NCI-H2171 (cell line): ENCODE measurements around the gene CABLES1.
"Not testable (repeated sequence)": the region's sequence is repeated elsewhere in the genome, so short reads cannot be mapped to it uniquely, and the experiment has no call there.

ENCODE experiments used
- DNase-seq: peaks from one replicate; lab custom pipeline; 2025; lab: John Stamatoyannopoulos, UW

The CABLES1 gene

GRCh38 chr18:23266717-23267446 lies 131.6 kb downstream of the CABLES1 start:
- DNase-seq = no peak

DNA sequence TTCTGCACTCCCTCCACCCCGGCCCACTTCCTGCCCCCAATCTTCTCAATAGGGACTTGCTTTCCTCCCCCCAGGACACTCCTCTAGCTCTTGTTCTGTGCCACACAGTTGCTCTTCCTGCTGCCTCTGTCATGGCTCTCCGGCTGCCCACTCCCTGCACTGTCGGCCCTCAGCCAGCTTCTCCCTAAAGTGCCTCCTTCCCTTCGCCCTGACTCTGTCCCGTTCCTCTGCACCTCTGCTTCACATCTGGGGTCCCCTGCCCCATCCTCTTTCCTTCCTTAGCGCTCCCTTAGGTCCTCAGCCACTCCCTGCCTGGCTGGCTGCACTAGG lies 132.1 kb downstream of the CABLES1 start:
- no peak for DNase-seq

DNA sequence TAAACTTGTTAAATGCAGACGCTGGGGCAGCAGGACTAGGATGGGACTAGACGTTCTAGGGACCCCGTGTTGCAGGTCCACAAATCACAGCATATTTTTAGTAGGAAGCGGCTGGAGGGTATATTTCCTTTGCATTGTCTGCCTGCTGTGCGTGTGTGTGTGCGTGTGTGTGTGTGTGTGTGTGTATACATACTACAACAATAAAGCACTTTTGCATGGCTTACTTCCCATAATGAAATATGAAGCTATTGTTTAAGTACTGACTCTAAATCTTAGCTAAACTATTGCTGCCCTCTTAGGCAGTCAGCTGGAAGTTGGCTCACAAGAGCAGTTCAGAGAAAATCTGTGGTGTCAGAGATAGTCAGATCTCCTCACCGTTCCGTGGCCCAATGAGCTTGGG lies 133.4 kb downstream of the CABLES1 start:
- no peak for DNase-seq

DNA sequence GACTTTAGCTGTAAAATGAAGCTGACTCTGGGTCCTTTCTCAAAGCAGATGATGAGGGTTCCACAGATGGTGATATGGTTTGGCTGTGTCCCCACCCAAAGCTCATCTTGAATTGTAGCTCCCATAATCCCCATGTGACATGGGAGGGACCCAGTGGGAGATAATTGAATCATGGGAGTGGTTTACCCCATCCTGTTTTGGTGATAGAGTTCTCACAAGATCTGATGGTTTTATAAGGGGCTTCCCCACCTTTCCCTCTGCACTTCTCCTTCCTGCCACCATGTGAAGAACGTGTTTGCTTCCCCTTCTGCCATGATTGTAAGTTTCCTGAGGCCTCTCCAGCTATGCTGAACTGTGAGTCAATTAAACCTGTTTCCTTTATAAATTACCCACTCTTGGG lies 133.8 kb downstream of the CABLES1 start:
- not testable (repeated sequence) for DNase-seq

- no peak for DNase-seq
These were observed 134.6 kb downstream of the CABLES1 start for GRCh38 chr18:23269928-23270327.

GRCh38 chr18:23270986-23271680 lies 135.8 kb downstream of the CABLES1 start:
- DNase-seq = no peak

GRCh38 chr18:23272498-23273232 lies 137.4 kb downstream of the CABLES1 start:
- no peak for DNase-seq

DNA sequence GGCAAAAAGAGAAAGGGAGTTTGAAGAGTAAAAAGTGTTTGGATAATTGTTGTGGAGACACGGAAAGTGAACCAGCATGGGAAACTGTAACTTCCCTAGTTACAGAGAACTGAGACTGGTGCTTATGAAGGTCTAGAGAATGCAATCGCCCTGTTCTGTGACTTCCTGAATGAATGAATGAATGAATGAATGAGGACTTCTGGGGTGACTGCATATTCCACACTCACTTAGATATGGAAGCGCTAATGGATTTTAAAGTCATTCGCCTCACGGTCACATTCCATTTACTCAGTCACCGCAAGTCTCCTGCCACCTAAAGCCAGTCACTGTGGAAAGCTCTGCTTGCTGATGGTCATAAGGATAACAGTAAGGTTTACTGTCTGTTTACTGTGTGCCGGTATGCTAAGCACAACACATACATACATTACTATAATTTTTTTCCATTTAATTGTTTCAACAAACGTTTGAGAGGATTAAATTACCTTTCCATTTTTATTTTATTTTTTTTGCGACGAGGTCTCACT lies 138.2 kb downstream of the CABLES1 start:
- DNase-seq = no peak

DNA sequence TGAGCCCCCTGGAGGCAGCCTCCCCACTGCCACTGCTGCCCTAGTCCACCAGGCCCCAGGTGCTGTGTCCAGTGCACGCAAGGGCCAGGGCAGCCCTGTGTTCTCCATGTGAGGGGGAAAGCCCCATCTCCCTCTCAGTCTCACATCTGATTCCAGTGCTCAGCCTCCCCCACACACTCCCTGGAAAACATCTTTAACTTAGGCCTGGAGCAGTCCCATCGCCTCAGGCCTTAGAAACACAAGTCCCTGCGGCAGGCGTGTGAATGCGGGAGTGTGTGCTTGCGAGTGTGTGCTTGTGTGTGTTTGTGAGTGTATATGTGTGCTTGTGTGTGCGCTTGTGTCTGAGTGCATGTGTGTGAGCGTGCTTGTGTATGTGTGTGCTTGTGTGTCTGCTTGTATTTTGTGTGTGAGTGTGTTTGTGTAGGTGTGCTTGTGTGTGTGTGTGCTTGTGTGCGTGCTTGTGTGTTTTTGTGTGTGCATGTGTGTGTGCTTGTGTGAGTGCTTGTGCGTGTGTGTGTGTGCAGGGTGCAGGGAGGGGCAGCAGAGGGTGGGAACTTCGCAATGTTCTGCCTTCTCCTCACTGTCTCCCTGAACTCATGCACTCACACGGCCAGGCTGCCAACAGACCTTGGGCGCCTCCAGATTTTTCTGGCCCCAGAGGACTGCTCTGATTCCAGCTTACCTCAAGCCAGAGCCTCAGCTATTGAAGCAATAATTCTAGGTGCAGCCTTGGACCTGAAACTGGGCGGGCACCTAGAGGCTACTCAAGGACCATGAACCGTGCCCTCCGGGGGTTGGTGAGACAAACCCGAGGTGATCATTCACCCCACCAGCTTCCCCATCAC lies 139.6 kb downstream of the CABLES1 start:
- no peak for DNase-seq

DNA sequence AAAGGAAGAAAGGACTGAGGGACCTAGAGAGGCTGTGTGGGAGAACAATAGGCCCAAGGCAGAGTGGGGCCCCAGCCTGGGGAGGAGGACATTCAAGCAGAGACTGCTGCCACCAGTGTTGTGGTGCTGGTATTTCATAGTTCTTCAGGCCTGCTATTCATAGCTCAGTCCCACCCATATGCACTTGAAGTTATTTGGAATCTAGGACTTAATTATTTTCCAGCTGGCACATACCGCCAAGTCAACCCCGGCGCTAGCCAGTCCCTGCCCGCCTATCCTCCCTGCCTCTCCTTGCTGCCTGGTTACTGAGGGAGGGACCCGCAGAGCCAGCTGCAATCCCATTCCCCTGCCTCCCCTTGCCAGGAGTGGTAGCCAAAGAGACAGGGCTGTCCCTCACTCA lies 141.2 kb downstream of the CABLES1 start:
- no peak for DNase-seq

- DNase-seq = peak; percentile 9
These were observed 142.1 kb downstream of the CABLES1 start for GRCh38 chr18:23277399-23277798.

- no peak for DNase-seq
These were observed 144.6 kb downstream of the CABLES1 start for GRCh38 chr18:23279931-23280330.

GRCh38 chr18:23280844-23281243 lies 145.6 kb downstream of the CABLES1 start:
- DNase-seq = no peak

GRCh38 chr18:23281626-23282436 lies 146.5 kb downstream of the CABLES1 start:
- no peak for DNase-seq

GRCh38 chr18:23282437-23282781 lies 147.1 kb downstream of the CABLES1 start:
- DNase-seq = no peak

DNA sequence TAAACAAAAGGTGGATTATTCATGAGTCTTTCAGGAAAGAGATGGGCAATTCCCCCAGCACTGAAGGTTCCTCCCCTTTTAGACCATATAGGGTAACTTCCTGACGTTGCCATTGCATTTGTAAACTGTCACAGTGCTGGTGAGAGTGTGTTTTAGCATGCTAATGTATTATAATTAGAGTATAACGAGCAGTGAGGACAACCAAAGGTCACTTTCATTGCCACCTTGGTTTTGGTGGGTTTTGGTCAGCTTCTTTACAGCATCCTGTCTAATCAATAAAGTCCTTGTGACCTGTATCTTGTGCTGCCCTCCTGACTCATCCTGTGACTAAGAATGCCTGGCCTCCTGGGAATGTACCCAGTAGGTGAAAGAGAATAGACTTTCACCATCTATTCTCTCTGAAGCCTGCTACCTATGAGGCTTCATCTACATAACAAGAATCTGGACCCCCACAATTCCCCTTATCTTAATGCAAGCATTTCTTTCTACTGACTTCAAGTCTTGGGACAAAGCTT lies 148.7 kb downstream of the CABLES1 start:
- DNase-seq = no peak

- no peak for DNase-seq
These were observed 149.3 kb downstream of the CABLES1 start for GRCh38 chr18:23284629-23285028.

- not testable (repeated sequence) for DNase-seq
These were observed 150.3 kb downstream of the CABLES1 start for GRCh38 chr18:23285581-23285980.

DNA sequence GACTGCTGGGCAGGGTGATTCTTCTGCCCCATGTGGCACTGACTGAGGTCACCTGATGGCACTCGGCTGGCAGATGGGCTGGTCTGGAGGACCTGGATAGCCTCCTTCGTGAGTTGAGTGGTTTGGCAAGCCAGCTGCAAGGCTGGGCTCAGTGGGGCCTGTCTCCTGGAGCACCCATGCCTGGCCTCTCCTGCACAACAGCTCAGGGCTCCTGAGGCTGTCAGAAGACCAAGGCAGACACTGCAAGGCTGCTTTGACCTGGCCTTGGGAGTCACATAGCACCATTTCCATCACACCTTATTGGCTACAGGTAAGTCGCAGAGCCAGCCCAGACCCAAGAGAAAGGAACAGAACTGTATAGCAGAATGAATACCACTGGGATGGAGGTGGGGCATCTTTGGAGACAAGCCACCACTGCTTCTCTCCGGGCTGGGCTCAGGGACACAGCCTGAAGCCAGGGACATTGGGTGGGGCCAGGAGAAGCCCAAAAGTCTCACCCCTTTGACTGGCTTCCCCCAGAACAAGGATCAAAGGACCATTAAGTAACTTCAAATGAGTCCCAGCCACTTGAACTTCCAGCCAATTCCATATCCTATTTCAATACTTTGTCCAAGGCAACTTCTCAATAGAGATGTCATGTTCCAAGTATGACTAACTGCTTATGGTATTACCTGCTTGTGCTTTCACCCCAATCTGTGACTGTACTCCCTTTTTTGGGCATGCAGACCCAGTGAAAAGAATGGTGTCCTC lies 156.3 kb downstream of the CABLES1 start:
- DNase-seq = no peak

GRCh38 chr18:23300231-23300805 lies 165.0 kb downstream of the CABLES1 start:
- no peak for DNase-seq
